ENCODE results near the gene HTR7. TPM values are rescaled to one million over a fixed set of nuclear protein-coding genes. Genes with fewer than 3 reads are reported as not detected.
A peak's percentile ranks its signal among the peaks of the same experiment; 100 is the strongest.

The HTR7 gene
- total and polyA plus RNA-seq, 9 of the 15 experiments (the other 6 are each of a cell fraction or from before 2014, with no cell fraction given): 0.07 to 0.33 (median 0.18) TPM

- no TSS peak for BruUV-seq (replicated peaks)
- in situ Hi-C loops (cut with MboI): loop anchor here (25.0 kb wide), 1 partner anchor 1434 kb away; no protein-coding TSS in a partner anchor
- H3K9ac ChIP-seq (ENCODE audit: insufficient read depth in 1 of 2, low read depth in 2 of 2, low read length in 2 of 2): peak overlapping the region in 1 of 2 experiments; percentile 81; a peak in 2 of 4 replicates
- FAIRE-seq: no peak
- no peaks in the 10 kb centered on the region for H3K9me1 ChIP-seq (ENCODE audit: control insufficient read depth, insufficient read depth, low read length)
- intact Hi-C loops (cut with micrococcal nuclease): loop anchor here (2.0 kb wide), 1 partner anchor 121 kb away; no protein-coding TSS in a partner anchor
- H4K20me1 ChIP-seq (replicated peaks; ENCODE audit: control insufficient read depth, insufficient read depth, low read length): no peaks in the 10 kb centered on the region
- H3K27me3 ChIP-seq (ENCODE audit: control insufficient read depth in 2 of 2, insufficient read depth in 2 of 2, low read length in 2 of 2): no peaks in the 10 kb centered on the region
- ChIA-PET CTCF (ENCODE audit: low intra/inter-chr PET ratio) (interaction anchor here (1.0 to 1.1 kb wide), 3 partner anchors 92 to 1654 kb away, joined by 3 to 6 read pairs (median 3); no protein-coding TSS in a partner anchor), POLR2A (interaction anchor here (0.5 to 0.6 kb wide), 3 partner anchors 17 to 1976 kb away, joined by 3 to 5 read pairs (median 3); no protein-coding TSS in a partner anchor)
- DNase-seq (ENCODE audit: extremely low read depth in 1 of 4, low spot score in 3 of 4): peak; percentile 69 to 75 (median 70)
- ATAC-seq: peak; percentile 84
- H3K4me1 ChIP-seq (replicated peaks in 1 of 2; ENCODE audit: control insufficient read depth in 2 of 2, insufficient read depth in 2 of 2, low read length in 2 of 2): peaks cover 0 to 7% of the 10 kb centered on the region in 2 experiments; a peak in 1 of 5 replicates
- H3K27ac ChIP-seq (ENCODE audit: extremely low read depth, low read depth, low read length): peak overlapping the region; percentile 71; the same call in 2 of the 3 replicates
- peak overlapping the region; percentile 99 for H2AFZ ChIP-seq (ENCODE audit: low read depth, low read length)
- H3K79me2 ChIP-seq (ENCODE audit: control insufficient read depth, insufficient read depth, low read length): peaks cover 30% of the 10 kb centered on the region
- peaks cover 18% of the 10 kb centered on the region; the same call in 2 of the 3 replicates for H3K36me3 ChIP-seq (ENCODE audit: control insufficient read depth, insufficient read depth, low read length)
- H3K4me2 ChIP-seq (ENCODE audit: insufficient read depth, low read length): peak overlapping the region; percentile 90
- H3K9me3 ChIP-seq (replicated peaks; ENCODE audit: control insufficient read depth, insufficient read depth, low read depth, low read length): no peaks in the 10 kb centered on the region
- peak overlapping the region; percentile 95 for H3K4me3 ChIP-seq
- 23% methylated on average over 8 of the region's 14 CpGs for WGBS (ENCODE audit: insufficient coverage, low coverage, missing lambda C conversion rate)
- TF ChIP-seq ZNF140 (CRISPR knock-in tag; IDR thresholded peaks at IDR 0.05) (no peak), CTCF (IDR thresholded peaks at IDR 0.05 in 2 of 3, conservative IDR thresholded peaks at IDR 0.05 in 1 of 3; ENCODE audit: insufficient read depth in 2 of 3, low read depth in 1 of 3, low read length in 3 of 3) (peak; percentile 33 to 53 (median 48); a peak in 4 of 6 replicates), SMC3 (conservative IDR thresholded peaks at IDR 0.05; ENCODE audit: insufficient read depth, low read depth, low read length) (0 out of 2 replicates have a peak, but pooled peaks have one; percentile 14), TEAD4 (IDR thresholded peaks at IDR 0.05; ENCODE audit: low read length) (no peak), TEAD4 (CRISPR knock-in tag; IDR thresholded peaks at IDR 0.05; ENCODE audit: borderline replicate concordance) (no peak), SMAD1 (IDR thresholded peaks at IDR 0.05; ENCODE audit: low read depth, low read length, partially characterized antibody) (no peak), CREB3L1 (IDR thresholded peaks at IDR 0.05; ENCODE audit: borderline replicate concordance, low read depth) (peak; percentile 46; the same call in 1 of the 2 replicates), WHSC1 (IDR thresholded peaks at IDR 0.05; ENCODE audit: low read length) (no peak), ZNF79 (CRISPR knock-in tag; IDR thresholded peaks at IDR 0.05; ENCODE audit: low read depth) (no peak), ZNF24 (IDR thresholded peaks at IDR 0.05) (no peak), GATA2 (CRISPR knock-in tag; IDR thresholded peaks at IDR 0.05) (no peak), ZNF77 (CRISPR knock-in tag; IDR thresholded peaks at IDR 0.05) (no peak), ZNF830 (CRISPR knock-in tag; IDR thresholded peaks at IDR 0.05) (no peak)
These were observed 13.5 kb upstream of the HTR7 start for GRCh38 chr10:90871279-90871765.

Data from K562 (cell line).